HCT116 (cell line): ENCODE results near the gene DOK7. TPM values are rescaled to one million over a fixed set of nuclear protein-coding genes. Genes with fewer than 3 reads are reported as not detected.

Experiments
- ATAC-seq: fragments of 200-7000 bp; cut with Tn5 transposase; 2 replicates; pipeline ENCODE4 v1.9.1; 2020; ENCODE audit warnings: mild to moderate bottlenecking, moderate library complexity
- BruUV-seq: library from RNA; stranded (reverse); fragments of 400-500 nt; replicated peaks from 2 replicates; lab custom pipeline; 2021; lab: Mats Ljungman, UMichigan
- CTCF ChIA-PET: fragments of 300-600 bp; sonication (Branson Sonifier 250); formaldehyde crosslinking; loops from one replicate; lab custom pipeline; 2021; ENCODE audit warnings: antibody characterized with exemption; lab: Charles Lee
- POLR2A ChIA-PET: fragments of 300-600, 350-600 bp; sonication (Branson Sonifier 250); formaldehyde crosslinking; loops from one replicate; lab custom pipeline; 2021; ENCODE audit warnings: antibody characterized with exemption; lab: Charles Lee
- RAD21 ChIA-PET, 2 experiments: fragments of 300-600 bp; sonication (Branson Sonifier 250); formaldehyde crosslinking; loops; one replicate each; lab custom pipeline; 2023; ENCODE audit warnings: low total read pairs in 2 of 2; ENCODE audit not compliant: uncharacterized antibody in 2 of 2, unreplicated experiment in 2 of 2, low non-redundant PET in 1 of 2; lab: Charles Lee
- DNase-seq: peaks from one replicate; pipeline ENCODE4 v3.0.0-alpha.2; 2010; ENCODE audit warnings: low read depth, low spot score
- H2AFZ ChIP-seq: fragments of 200-600 bp; shearing (Covaris generic), sonication (generic); 2 replicates; pipeline ENCODE4 v1.6.1; 2017; ENCODE audit warnings: low read depth, mixed run types, mixed read lengths, antibody characterized with exemption, low read length; ENCODE audit not compliant: poor library complexity, severe bottlenecking
- H3K27ac ChIP-seq: 2 replicates; pipeline ENCODE4 v1.5.1; 2012; ENCODE audit warnings: low read depth, low read length
- H3K27me3 ChIP-seq: fragments of 200-600 bp; sonication (generic); 2 replicates; pipeline ENCODE4 v1.6.1; 2016; ENCODE audit warnings: mixed run types, low read length, mixed read lengths; ENCODE audit not compliant: insufficient read depth
- H3K36me3 ChIP-seq, 2 experiments: fragments of 200-500 bp in 1 of 2; fragments of 200-600 bp in 1 of 2; sonication (Bioruptor generic) in 1 of 2; sonication (generic) in 1 of 2; 2 replicates each; pipeline versions ENCODE4 v1.5.1 to v1.6.1; 2014 to 2016; ENCODE audit warnings: low read length in 2 of 2, inconsistent platforms in 1 of 2, mixed read lengths in 1 of 2, mixed run types in 1 of 2; ENCODE audit not compliant: insufficient read depth in 2 of 2, control insufficient read depth in 1 of 2
- H3K4me1 ChIP-seq, 2 experiments: fragments of 200-600 bp in 1 of 2; sonication (generic) in 1 of 2; 2 replicates each; pipeline versions ENCODE4 v1.5.1 to v1.6.1; 2012 to 2017; ENCODE audit warnings: low read length in 2 of 2, inconsistent platforms in 1 of 2, mild to moderate bottlenecking in 1 of 2, mixed read lengths in 1 of 2, mixed run types in 1 of 2, moderate library complexity in 1 of 2; ENCODE audit not compliant: insufficient read depth in 2 of 2, control insufficient read depth in 1 of 2
- H3K4me2 ChIP-seq: fragments of 200-600 bp; sonication (generic); 2 replicates; pipeline ENCODE4 v1.6.1; 2017; ENCODE audit warnings: mixed run types, low read length, mixed read lengths
- H3K4me3 ChIP-seq, 2 experiments: fragments of 200-600 bp in 1 of 2; sonication (generic) in 1 of 2; replicated peaks in 1 of 2; 2 replicates each; pipeline ENCODE4 v1.5.1; 2011 to 2016; ENCODE audit warnings: low read length in 2 of 2, control low read depth in 1 of 2, low read depth in 1 of 2, mild to moderate bottlenecking in 1 of 2, mixed read lengths in 1 of 2, mixed run types in 1 of 2
- H3K79me2 ChIP-seq: fragments of 200-600 bp; sonication (generic); 2 replicates; pipeline ENCODE4 v1.6.1; 2017; ENCODE audit warnings: mild to moderate bottlenecking, mixed run types, low read length, moderate library complexity, mixed read lengths; ENCODE audit not compliant: insufficient read depth
- H3K9ac ChIP-seq: fragments of 200-600 bp; sonication (generic); 2 replicates; pipeline ENCODE4 v1.6.1; 2016; ENCODE audit warnings: low read length, mixed read lengths
- H3K9me2 ChIP-seq: fragments of 200-600 bp; sonication (generic), shearing (Covaris generic); 2 replicates; pipeline ENCODE4 v1.6.1; 2017; ENCODE audit warnings: mixed run types, mild to moderate bottlenecking, moderate library complexity; ENCODE audit not compliant: insufficient read depth
- H3K9me3 ChIP-seq, 2 experiments: fragments of 200-500 bp in 1 of 2; fragments of 200-600 bp in 1 of 2; sonication (Bioruptor generic) in 1 of 2; sonication (generic) in 1 of 2; 2 replicates each; pipeline ENCODE4 v1.6.1; 2014 to 2017; ENCODE audit warnings: low read length in 2 of 2, mixed read lengths in 2 of 2, inconsistent platforms in 1 of 2, low read depth in 1 of 2, mild to moderate bottlenecking in 1 of 2, mixed run types in 1 of 2, moderate library complexity in 1 of 2; ENCODE audit not compliant: control insufficient read depth in 1 of 2, insufficient read depth in 1 of 2
- H4K20me1 ChIP-seq: fragments of 200-600 bp; sonication (generic), shearing (Covaris generic); 2 replicates; pipeline ENCODE4 v1.6.1; 2017; ENCODE audit warnings: mixed run types, mild to moderate bottlenecking, moderate library complexity; ENCODE audit not compliant: insufficient read depth
- CEBPB ChIP-seq: IDR thresholded peaks from 2 replicates; pipeline ENCODE4 v1.6.1; 2012; ENCODE audit warnings: low read depth
- RAD21 ChIP-seq: IDR thresholded peaks from 2 replicates; pipeline ENCODE4 v1.6.1; 2012; ENCODE audit warnings: low read depth, mild to moderate bottlenecking
- SIN3A ChIP-seq: IDR thresholded peaks from 2 replicates; pipeline ENCODE4 v1.6.1; 2012; ENCODE audit warnings: low read depth
- ZNF274 ChIP-seq: fragments of 200-500 bp; sonication (Bioruptor generic); IDR thresholded peaks from 2 replicates; pipeline ENCODE4 v1.6.1; 2014; ENCODE audit warnings: mild to moderate bottlenecking, low read depth, low read length, inconsistent platforms
- intact Hi-C: fragments of 100-400 bp; cut with micrococcal nuclease; formaldehyde crosslinking; loops from 2 replicates; pipeline ENCODE4 v1.10.0; 2022
- total RNA-seq: library from RNA; stranded (reverse); gene quantifications from one replicate; pipeline ENCODE4 v1.2.1, GENCODE V29; 2021; ENCODE audit not compliant: unreplicated experiment
- TF ChIP-seq, protein P1 (sequence below): IDR thresholded peaks from 2 replicates; pipeline ENCODE4 v1.6.1; 2012
- TF ChIP-seq, protein P2 (sequence below), 3 experiments: fragments of 200-600 bp in 1 of 3; sonication (generic) in 1 of 3; IDR thresholded peaks in 2 of 3; conservative IDR thresholded peaks in 1 of 3; 2 replicates each; pipeline ENCODE4 v1.5.1; 2012 to 2017; ENCODE audit warnings: low read depth in 2 of 3, low read length in 2 of 3, antibody characterized with exemption in 1 of 3, borderline replicate concordance in 1 of 3, control low read depth in 1 of 3, mild to moderate bottlenecking in 1 of 3, mixed read lengths in 1 of 3, mixed run types in 1 of 3, moderate library complexity in 1 of 3; ENCODE audit not compliant: insufficient read depth in 1 of 3

DOK7 gene
- total RNA-seq, 1 experiment from 2014 or later: 2.4 TPM

GRCh38 chr4:3417448-3417847 lies 45.7 kb upstream of the DOK7 start:
- Histone ChIP-seq H3K4me3 (no peak overlapping the region), H3K27me3 (no peaks in the 10 kb centered on the region), H3K9me2 (no peaks in the 10 kb centered on the region), H3K79me2 (no peaks in the 10 kb centered on the region), H4K20me1 (no peaks in the 10 kb centered on the region), H3K36me3 (no peaks in the 10 kb centered on the region), H3K4me1 (no peaks in the 10 kb centered on the region), H2AFZ (no peak overlapping the region), H3K9ac (no peak overlapping the region), H3K9me3 (no peaks in the 10 kb centered on the region), H3K4me2 (no peak overlapping the region), H3K27ac (no peak overlapping the region)
- TF ChIP-seq ZNF274: no peak
- BruUV-seq: no TSS peak
- POLR2A ChIA-PET: no interaction called here
- DNase-seq (no peak), ATAC-seq (no peak)
- RAD21 ChIA-PET: no interaction called here
- CTCF ChIA-PET: no interaction called here
- intact Hi-C loops: no loop called here

- H3K9ac ChIP-seq: no peak overlapping the region
- CTCF ChIA-PET: interaction anchor here (0.8 to 1.0 kb wide), 3 partner anchors 9 to 63 kb away, joined by 3 to 4 read pairs (median 3); no protein-coding TSS in a partner anchor
- no TSS peak for BruUV-seq
- TF ChIP-seq CEBPB: no peak
- TF ChIP-seq SIN3A: no peak
- TF ChIP-seq, protein P1, sequence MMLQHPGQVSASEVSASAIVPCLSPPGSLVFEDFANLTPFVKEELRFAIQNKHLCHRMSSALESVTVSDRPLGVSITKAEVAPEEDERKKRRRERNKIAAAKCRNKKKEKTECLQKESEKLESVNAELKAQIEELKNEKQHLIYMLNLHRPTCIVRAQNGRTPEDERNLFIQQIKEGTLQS: no peak
- peak; percentile 52; the same call in 1 of the 2 replicates for TF ChIP-seq RAD21
- TF ChIP-seq, protein P2, sequence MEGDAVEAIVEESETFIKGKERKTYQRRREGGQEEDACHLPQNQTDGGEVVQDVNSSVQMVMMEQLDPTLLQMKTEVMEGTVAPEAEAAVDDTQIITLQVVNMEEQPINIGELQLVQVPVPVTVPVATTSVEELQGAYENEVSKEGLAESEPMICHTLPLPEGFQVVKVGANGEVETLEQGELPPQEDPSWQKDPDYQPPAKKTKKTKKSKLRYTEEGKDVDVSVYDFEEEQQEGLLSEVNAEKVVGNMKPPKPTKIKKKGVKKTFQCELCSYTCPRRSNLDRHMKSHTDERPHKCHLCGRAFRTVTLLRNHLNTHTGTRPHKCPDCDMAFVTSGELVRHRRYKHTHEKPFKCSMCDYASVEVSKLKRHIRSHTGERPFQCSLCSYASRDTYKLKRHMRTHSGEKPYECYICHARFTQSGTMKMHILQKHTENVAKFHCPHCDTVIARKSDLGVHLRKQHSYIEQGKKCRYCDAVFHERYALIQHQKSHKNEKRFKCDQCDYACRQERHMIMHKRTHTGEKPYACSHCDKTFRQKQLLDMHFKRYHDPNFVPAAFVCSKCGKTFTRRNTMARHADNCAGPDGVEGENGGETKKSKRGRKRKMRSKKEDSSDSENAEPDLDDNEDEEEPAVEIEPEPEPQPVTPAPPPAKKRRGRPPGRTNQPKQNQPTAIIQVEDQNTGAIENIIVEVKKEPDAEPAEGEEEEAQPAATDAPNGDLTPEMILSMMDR (IDR thresholded peaks at IDR 0.05 in 2 of 3, conservative IDR thresholded peaks at IDR 0.05 in 1 of 3; ENCODE audit: borderline replicate concordance in 1 of 3, insufficient read depth in 1 of 3, low read depth in 2 of 3, low read length in 2 of 3): peak; percentile 37 to 70 (median 57); a peak in 5 of 6 replicates
- TF ChIP-seq, all 23 proteins: peak for 2
- intact Hi-C loops: loop anchor here (1.0 kb wide), 1 partner anchor 62 kb away; no protein-coding TSS in a partner anchor
- DNase-seq (no peak), ATAC-seq (peak; percentile 94)
- ChIA-PET RAD21 (no interaction called here), POLR2A (interaction anchor here (0.8 kb wide), 1 partner anchor 12 kb away, joined by 3 read pairs; no protein-coding TSS in a partner anchor)
- no peak overlapping the region for H3K27ac ChIP-seq
- no peaks in the 10 kb centered on the region for H3K9me2 ChIP-seq
- no peaks in the 10 kb centered on the region for H3K4me1 ChIP-seq
- H4K20me1 ChIP-seq: no peaks in the 10 kb centered on the region
- no peaks in the 10 kb centered on the region for H3K9me3 ChIP-seq
- no peak overlapping the region for H3K4me3 ChIP-seq
- H3K36me3 ChIP-seq: no peaks in the 10 kb centered on the region
- no peaks in the 10 kb centered on the region for H3K79me2 ChIP-seq
- H2AFZ ChIP-seq: no peak overlapping the region
- no peak overlapping the region for H3K4me2 ChIP-seq
- H3K27me3 ChIP-seq: no peaks in the 10 kb centered on the region
Measured at GRCh38 chr4:3418029-3418762, 44.9 kb upstream of the DOK7 start.
